K562 (cell line): ENCODE data around the gene KLHL15. TPM values are rescaled to one million over a fixed set of nuclear protein-coding genes. Genes with fewer than 3 reads are reported as not detected.
A peak's percentile ranks its signal among the peaks of the same experiment; 100 is the strongest.

Experiments
- ATAC-seq: fragments of 200-7000 bp; cut with Tn5 transposase; 3 replicates; pipeline ENCODE4 v1.9.1; 2020; ENCODE audit warnings: moderate library complexity
- BruUV-seq: library from RNA; stranded (reverse); fragments of 400-500 nt; replicated peaks from 2 replicates; lab custom pipeline; 2021; lab: Mats Ljungman, UMichigan
- CTCF ChIA-PET: fragments of 300-600 bp; formaldehyde crosslinking; extraction: SDS; loops from one replicate; lab custom pipeline; 2021; ENCODE audit warnings: low intra/inter-chr PET ratio; lab: Yijun Ruan, JAX
- POLR2A ChIA-PET: fragments of 300-600, 350-650 bp; sonication (Branson Sonifier 250); formaldehyde crosslinking; extraction: SDS; loops from one replicate; lab custom pipeline; 2021; ENCODE audit warnings: antibody characterized with exemption, inconsistent platforms; lab: Yijun Ruan, JAX
- DNase-seq, 4 experiments: peaks; one replicate each; pipeline versions ENCODE4 v3.0.0 to v3.0.0-alpha.2; 2011 to 2018; ENCODE audit warnings: low spot score in 3 of 4, mixed read lengths in 3 of 4; ENCODE audit errors: extremely low read depth in 1 of 4
- FAIRE-seq: peaks from 2 replicates; lab custom pipeline; 2011; peaks lifted over from hg19 to GRCh38; lab: Jason Lieb, UNC
- H2AFZ ChIP-seq: 2 replicates; pipeline ENCODE4 v1.6.0; 2011; ENCODE audit warnings: low read depth, low read length, control low read depth, inconsistent platforms
- H3K27ac ChIP-seq: fragments of 200-600 bp; 3 replicates; pipeline ENCODE4 v1.8.0; 2011; ENCODE audit warnings: low read depth, mild to moderate bottlenecking, control low read depth, inconsistent platforms, low read length, moderate library complexity, mixed read lengths; ENCODE audit errors: extremely low read depth
- H3K27me3 ChIP-seq, 2 experiments: fragments of 300-600 bp in 1 of 2; 2 replicates in 1 of 2; 3 replicates in 1 of 2; pipeline versions ENCODE4 v1.6.0 to v1.8.0; 2011; ENCODE audit warnings: inconsistent platforms in 2 of 2, low read length in 2 of 2, mild to moderate bottlenecking in 1 of 2, mixed read lengths in 1 of 2, moderate library complexity in 1 of 2; ENCODE audit not compliant: control insufficient read depth in 2 of 2, insufficient read depth in 2 of 2
- H3K36me3 ChIP-seq: fragments of 300-600 bp; 3 replicates; pipeline ENCODE4 v1.8.0; 2011; ENCODE audit warnings: mild to moderate bottlenecking, low read length, inconsistent platforms; ENCODE audit not compliant: control insufficient read depth, insufficient read depth
- H3K4me1 ChIP-seq, 2 experiments: fragments of 200-600 bp in 1 of 2; replicated peaks in 1 of 2; 2 replicates in 1 of 2; 3 replicates in 1 of 2; pipeline versions ENCODE4 v1.5.1 to v1.8.0; 2011; ENCODE audit warnings: inconsistent platforms in 2 of 2, low read length in 2 of 2, mild to moderate bottlenecking in 1 of 2, mixed read lengths in 1 of 2, moderate library complexity in 1 of 2; ENCODE audit not compliant: control insufficient read depth in 2 of 2, insufficient read depth in 2 of 2
- H3K4me2 ChIP-seq: 2 replicates; pipeline ENCODE4 v1.6.1; 2011; ENCODE audit warnings: low read length, control low read depth, inconsistent platforms, mixed read lengths; ENCODE audit not compliant: insufficient read depth
- H3K4me3 ChIP-seq: fragments of 200-600 bp; sonication (generic), shearing (Covaris generic); 2 replicates; pipeline ENCODE4 v1.5.1; 2016; ENCODE audit warnings: control low read depth, inconsistent platforms
- H3K79me2 ChIP-seq: fragments of 200-600 bp; 3 replicates; pipeline ENCODE4 v1.8.0; 2011; ENCODE audit warnings: low read length, inconsistent platforms; ENCODE audit not compliant: control insufficient read depth, insufficient read depth
- H3K9ac ChIP-seq, 2 experiments: 2 replicates each; pipeline versions ENCODE4 v1.6.0 to v1.6.1; 2011; ENCODE audit warnings: low read depth in 2 of 2, low read length in 2 of 2, control low read depth in 1 of 2, inconsistent platforms in 1 of 2, mild to moderate bottlenecking in 1 of 2, mixed read lengths in 1 of 2; ENCODE audit not compliant: insufficient read depth in 1 of 2
- H3K9me1 ChIP-seq: one replicate; pipeline ENCODE4 v1.6.0; 2011; ENCODE audit warnings: inconsistent platforms, mild to moderate bottlenecking, low read length, moderate library complexity; ENCODE audit not compliant: control insufficient read depth, insufficient read depth
- H3K9me3 ChIP-seq: replicated peaks from 2 replicates; pipeline ENCODE4 v1.5.1; 2011; ENCODE audit warnings: low read depth, low read length, inconsistent platforms; ENCODE audit not compliant: control insufficient read depth, insufficient read depth
- H4K20me1 ChIP-seq: replicated peaks from 2 replicates; pipeline ENCODE4 v1.6.1; 2011; ENCODE audit warnings: low read length, inconsistent platforms, mixed read lengths; ENCODE audit not compliant: control insufficient read depth, insufficient read depth
- ARNT ChIP-seq, 2 experiments: fragments of 450-650 bp; IDR thresholded peaks; 2 replicates each; pipeline ENCODE4 v1.6.1; 2016; ENCODE audit warnings: mild to moderate bottlenecking in 1 of 2
- BRCA1 ChIP-seq, 2 experiments: fragments of 450-650 bp in 1 of 2; sonication (generic) in 1 of 2; formaldehyde crosslinking in 1 of 2; IDR thresholded peaks; 2 replicates each; pipeline versions ENCODE4 v1.5.0 to v1.6.1; 2017 to 2020; ENCODE audit warnings: mild to moderate bottlenecking in 1 of 2, missing genetic modification reagents in 1 of 2
- HEY1 ChIP-seq: fragments of 250-450 bp; sonication (Bioruptor Pico); IDR thresholded peaks from 2 replicates; pipeline ENCODE4 v1.5.0; 2020; ENCODE audit warnings: mild to moderate bottlenecking, moderate library complexity, borderline replicate concordance
- MYC ChIP-seq, 2 experiments: fragments of 250-450 bp in 1 of 2; sonication (Bioruptor Pico) in 1 of 2; IDR thresholded peaks; 2 replicates each; pipeline versions ENCODE4 v1.5.1 to v1.6.1; 2012 to 2021; ENCODE audit warnings: low read depth in 2 of 2, borderline replicate concordance in 1 of 2, improper control_type of control experiment in 1 of 2, low read length in 1 of 2, mild to moderate bottlenecking in 1 of 2, moderate library complexity in 1 of 2
- NFE2L1 ChIP-seq: fragments of 450-650 bp; IDR thresholded peaks from 2 replicates; pipeline ENCODE4 v1.6.1; 2016; ENCODE audit warnings: missing genetic modification characterization, low read depth, mild to moderate bottlenecking, missing compliant biosample characterization, moderate library complexity, borderline replicate concordance
- PTBP1 ChIP-seq: fragments of 200-400 bp; formaldehyde crosslinking; IDR thresholded peaks from 2 replicates; pipeline ENCODE4 v1.6.1; 2017; ENCODE audit warnings: low read depth, low read length
- RFX1 ChIP-seq: fragments of 450-650 bp; IDR thresholded peaks from 2 replicates; pipeline ENCODE4 v1.6.1; 2016; ENCODE audit warnings: mild to moderate bottlenecking, moderate library complexity
- XRCC5 ChIP-seq: fragments of 200-400 bp; formaldehyde crosslinking; IDR thresholded peaks from 2 replicates; pipeline ENCODE4 v1.6.1; 2017; ENCODE audit warnings: low read depth, mild to moderate bottlenecking, low read length
- ZNF511 ChIP-seq: sonication (generic); formaldehyde crosslinking; IDR thresholded peaks from 2 replicates; pipeline ENCODE4 v1.8.0; 2022; ENCODE audit warnings: mild to moderate bottlenecking, missing genetic modification reagents
- ZNF586 ChIP-seq: fragments of 450-650 bp; formaldehyde crosslinking; conservative IDR thresholded peaks from 2 replicates; pipeline ENCODE4 v1.4.0; 2020; ENCODE audit warnings: mild to moderate bottlenecking, moderate library complexity
- ZNF740 ChIP-seq, 3 experiments: fragments of 200-800 bp in 1 of 3; sonication (Bioruptor generic) in 1 of 3; sonication (generic) in 1 of 3; formaldehyde crosslinking in 1 of 3; IDR thresholded peaks; 2 replicates each; pipeline versions ENCODE4 v1.6.1 to v1.8.0; 2016 to 2022; ENCODE audit warnings: mild to moderate bottlenecking in 2 of 3, missing compliant biosample characterization in 2 of 3, missing genetic modification characterization in 2 of 3, missing genetic modification reagents in 1 of 3
- ZZZ3 ChIP-seq: fragments of 450-650 bp; IDR thresholded peaks from 2 replicates; pipeline ENCODE4 v1.6.1; 2016; ENCODE audit warnings: antibody characterized with exemption, mild to moderate bottlenecking, moderate library complexity
- WGBS: fragments of 100-300 bp; shearing (Covaris generic); methylation state at CpG from one replicate; pipeline ENCODE4 v1.1.6; 2016; ENCODE audit warnings: low coverage, mixed read lengths; ENCODE audit not compliant: insufficient coverage; ENCODE audit errors: missing lambda C conversion rate; 5-methylcytosine and 5-hydroxymethylcytosine counted together
- in situ Hi-C: fragments of 300-500 bp; cut with MboI; formaldehyde crosslinking; loops from 4 replicates; pipeline ENCODE4 v1.15.0; 2018; ENCODE audit warnings: inconsistent platforms, mixed read lengths
- intact Hi-C: fragments of 100-400 bp; cut with micrococcal nuclease; formaldehyde crosslinking; loops from 2 replicates; pipeline ENCODE4 v1.14.2; 2022
- polyA plus RNA-seq, 8 experiments: library from polyadenylated mRNA; depleted of rRNA in 4 of 8; stranded (reverse) in 5 of 8; unstranded in 3 of 8; fragments of >200 nt; fragmentation: Nextera tagmentation in 2 of 8; fragmentation: Illumina TruSeq in 1 of 8; extraction: Ambion mirVana in 2 of 8; extraction: Trizol in 1 of 8; gene quantifications; 2 replicates each; pipeline versions ENCODE4 v1.2.1 to v1.2.3, GENCODE V29; 2011 to 2014; ENCODE audit warnings: inconsistent platforms in 1 of 8, missing spikeins in 1 of 8
- total RNA-seq, 7 experiments: library from RNA; depleted of rRNA in 6 of 7; stranded (reverse); fragments of >200 nt in 6 of 7; fragmentation: Illumina TruSeq in 2 of 7; extraction: Trizol in 2 of 7; gene quantifications; 2 replicates each; pipeline versions ENCODE4 v1.2.1 to v1.2.3, GENCODE V29; 2011 to 2021; ENCODE audit warnings: low replicate concordance in 1 of 7

The KLHL15 gene
- total and polyA plus RNA-seq, 9 of the 15 experiments (the other 6 are each of a cell fraction or from before 2014, with no cell fraction given) = 3.0 to 12.4 (median 7.6) TPM

GRCh38 chrX:23964191-23964590 lies 62.8 kb downstream of the KLHL15 start:
- no peaks in the 10 kb centered on the region for H3K79me2 ChIP-seq
- no peak for FAIRE-seq
- ChIA-PET CTCF (no interaction called here), POLR2A (no interaction called here)
- H3K9ac ChIP-seq = no peak overlapping the region
- no peaks in the 10 kb centered on the region for H3K9me1 ChIP-seq
- in situ Hi-C loops (no loop called here), intact Hi-C loops (no loop called here)
- peak; percentile 27; the same call in 1 of the 2 replicates for TF ChIP-seq RFX1
- no peak for TF ChIP-seq MYC (IDR thresholded peaks at IDR 0.05; ENCODE audit: low read depth, low read length)
- no peak for TF ChIP-seq MYC (CRISPR knock-in tag; IDR thresholded peaks at IDR 0.05; ENCODE audit: borderline replicate concordance, low read depth)
- H3K4me2 ChIP-seq = no peak overlapping the region
- H2AFZ ChIP-seq = no peak overlapping the region
- H3K4me3 ChIP-seq = no peak overlapping the region
- WGBS = 48% methylated on average over 5 of the region's 5 CpGs
- no peaks in the 10 kb centered on the region for H4K20me1 ChIP-seq
- peaks cover 6% of the 10 kb centered on the region in 2 experiments; a peak in 4 of 5 replicates for H3K4me1 ChIP-seq
- no peaks in the 10 kb centered on the region for H3K9me3 ChIP-seq
- DNase-seq = no peak
- ATAC-seq = no peak
- H3K27ac ChIP-seq = no peak overlapping the region
- H3K27me3 ChIP-seq = no peaks in the 10 kb centered on the region
- no peaks in the 10 kb centered on the region for H3K36me3 ChIP-seq
- no TSS peak for BruUV-seq

- Histone ChIP-seq H3K79me2 (no peaks in the 10 kb centered on the region), H3K9me1 (no peaks in the 10 kb centered on the region), H3K27me3 (no peaks in the 10 kb centered on the region), H2AFZ (peak overlapping the region; percentile 76), H4K20me1 (no peaks in the 10 kb centered on the region), H3K36me3 (no peaks in the 10 kb centered on the region), H3K9me3 (no peaks in the 10 kb centered on the region), H3K9ac (no peak overlapping the region), H3K27ac (no peak overlapping the region), H3K4me2 (no peak overlapping the region), H3K4me3 (no peak overlapping the region), H3K4me1 (peaks cover 6% of the 10 kb centered on the region in 2 experiments; a peak in 4 of 5 replicates)
- POLR2A ChIA-PET = no interaction called here
- DNase-seq (peak in 1 of 4 experiments; percentile 12), FAIRE-seq (peak; percentile 74), ATAC-seq (peak; percentile 44)
- in situ Hi-C loops = no loop called here
- intact Hi-C loops = no loop called here
- 51% methylated on average over 3 of the region's 3 CpGs for WGBS
- BruUV-seq = no TSS peak
- CTCF ChIA-PET = no interaction called here
- TF ChIP-seq ARNT (IDR thresholded peaks at IDR 0.05) (no peak), BRCA1 (IDR thresholded peaks at IDR 0.05) (no peak), BRCA1 (CRISPR knock-in tag; IDR thresholded peaks at IDR 0.05) (no peak), ZNF511 (CRISPR knock-in tag) (no peak), XRCC5 (no peak), ZNF586 (no peak), HEY1 (CRISPR knock-in tag) (no peak), ZNF740 (CRISPR knock-in tag; IDR thresholded peaks at IDR 0.05) (no peak), ZNF740 (tag; IDR thresholded peaks at IDR 0.05) (no peak), PTBP1 (no peak), NFE2L1 (no peak), ZZZ3 (no peak)
These were observed 67.2 kb downstream of the KLHL15 start for GRCh38 chrX:23959781-23960180.
